Measurements from ENCODE around the gene VWA5B1.

Gene VWA5B1

GRCh38 chr1:20403423-20404145, 112.9 kb downstream of the VWA5B1 start:
- H3K36me3 ChIP-seq (ENCODE audit: control insufficient read depth, insufficient read depth, low read length), result no peaks in the 10 kb centered on the region
- DNase-seq (ENCODE audit: extremely low read depth, insufficient read length), result no peak
- TF ChIP-seq CTCF (IDR thresholded peaks at IDR 0.05; ENCODE audit: insufficient read depth, low read length, poor library complexity, severe bottlenecking), result no peak
- H3K27me3 ChIP-seq (replicated peaks; ENCODE audit: control insufficient read depth, insufficient read depth, low read length), result peaks cover 6% of the 10 kb centered on the region; the same call in 1 of the 2 replicates
- no peak overlapping the region for H3K4me3 ChIP-seq (replicated peaks; ENCODE audit: low read depth, low read length)

- H3K36me3 ChIP-seq (ENCODE audit: control insufficient read depth, insufficient read depth, low read length), result no peaks in the 10 kb centered on the region
- no peak overlapping the region for H3K4me3 ChIP-seq (replicated peaks; ENCODE audit: low read depth, low read length)
- no peak for DNase-seq (ENCODE audit: extremely low read depth, insufficient read length)
- H3K27me3 ChIP-seq (replicated peaks; ENCODE audit: control insufficient read depth, insufficient read depth, low read length), result peaks cover 5% of the 10 kb centered on the region; the same call in 1 of the 2 replicates
- TF ChIP-seq CTCF (IDR thresholded peaks at IDR 0.05; ENCODE audit: insufficient read depth, low read length, poor library complexity, severe bottlenecking), result no peak
Measured at GRCh38 chr1:20404466-20404865, 113.8 kb downstream of the VWA5B1 start.

Measured in GM06990 (cell line).